Activated CD8-positive, alpha-beta memory T cell treated with anti-CD3 and anti-CD28 coated beads, Interleukin-2, amount 50 U/mL, for 4 hours (primary cell): ENCODE data around the gene MRPL42.
"Not testable (repeated sequence)": the region's sequence is repeated elsewhere in the genome, so short reads cannot be mapped to it uniquely, and the experiment has no call there.

ENCODE experiments used
- DNase-seq: peaks from one replicate; pipeline ENCODE4 v3.0.0-alpha.2; 2020

Gene MRPL42

GRCh38 chr12:93447555-93448290 is 19.6 kb upstream of the MRPL42 start:
- no peak for DNase-seq

GRCh38 chr12:93448796-93449195 is 18.5 kb upstream of the MRPL42 start:
- DNase-seq: no peak

- DNase-seq: no peak
These were observed 18.0 kb upstream of the MRPL42 start for GRCh38 chr12:93449277-93449676.

GRCh38 chr12:93451423-93452158 is 15.7 kb upstream of the MRPL42 start:
- DNase-seq: no peak

GRCh38 chr12:93453633-93454032 is 13.7 kb upstream of the MRPL42 start:
- no peak for DNase-seq

GRCh38 chr12:93456077-93456476 is 11.2 kb upstream of the MRPL42 start:
- no peak for DNase-seq

- no peak for DNase-seq
These were observed 8.2 kb upstream of the MRPL42 start for GRCh38 chr12:93459097-93459496.

- DNase-seq: no peak
These were observed 7.3 kb upstream of the MRPL42 start for GRCh38 chr12:93460003-93460402.

- DNase-seq: no peak
These were observed 6.4 kb upstream of the MRPL42 start for GRCh38 chr12:93460902-93461301.

- DNase-seq: no peak
These were observed 5.8 kb upstream of the MRPL42 start for GRCh38 chr12:93461503-93461902.

- no peak for DNase-seq
These were observed 1.5 kb upstream of the MRPL42 start for GRCh38 chr12:93465841-93466240.

- DNase-seq: no peak
These were observed 526 bp upstream of the MRPL42 start for GRCh38 chr12:93466625-93467350.

- DNase-seq: no peak
These were observed 676 bp downstream of the MRPL42 start for GRCh38 chr12:93468008-93468371.

GRCh38 chr12:93469386-93469785 is 2.1 kb downstream of the MRPL42 start:
- DNase-seq: no peak

- DNase-seq: no peak
These were observed 9.2 kb downstream of the MRPL42 start for GRCh38 chr12:93476555-93476954.

GRCh38 chr12:93482721-93483120 is 15.4 kb downstream of the MRPL42 start:
- no peak for DNase-seq

- no peak for DNase-seq
These were observed 16.0 kb downstream of the MRPL42 start for GRCh38 chr12:93483151-93483807.

GRCh38 chr12:93484315-93484981 is 17.1 kb downstream of the MRPL42 start:
- DNase-seq: no peak

GRCh38 chr12:93492808-93493207 is 25.5 kb downstream of the MRPL42 start:
- not testable (repeated sequence) for DNase-seq

GRCh38 chr12:93494096-93494495 is 26.8 kb downstream of the MRPL42 start:
- no peak for DNase-seq

- DNase-seq: no peak
These were observed 30.1 kb downstream of the MRPL42 start for GRCh38 chr12:93497456-93497855.

- not testable (repeated sequence) for DNase-seq
These were observed 31.5 kb downstream of the MRPL42 start for GRCh38 chr12:93498813-93499212.

GRCh38 chr12:93500201-93500600 is 32.9 kb downstream of the MRPL42 start:
- DNase-seq: no peak
